Kidney (tissue), 14 donors: ENCODE measurements around the gene FRYL. TPM values are rescaled to one million over a fixed set of nuclear protein-coding genes. Genes with fewer than 3 reads are reported as not detected.

Experiments
- DNase-seq, 5 donors: peaks; one replicate each; pipeline ENCODE4 v3.0.0-alpha.2; 2013 to 2020
- FAIRE-seq: peaks from 2 replicates; lab custom pipeline; 2012; peaks lifted over from hg19 to GRCh38; lab: Jason Lieb, UNC
- H3K27ac ChIP-seq, 2 donors: one replicate each; pipeline ENCODE4 v1.7.0; 2013; ENCODE audit warnings: low read depth in 2 of 2, low read length in 2 of 2, inconsistent platforms in 1 of 2
- H3K27me3 ChIP-seq: one replicate; pipeline ENCODE4 v1.7.1; 2013; ENCODE audit warnings: low read length, inconsistent platforms; ENCODE audit not compliant: control insufficient read depth, insufficient read depth
- H3K36me3 ChIP-seq, 3 donors: one replicate each; pipeline versions ENCODE4 v1.7.0 to v1.7.1; 2013; ENCODE audit warnings: low read length in 3 of 3, control low read depth in 1 of 3, inconsistent platforms in 1 of 3; ENCODE audit not compliant: insufficient read depth in 3 of 3, control insufficient read depth in 2 of 3
- H3K4me1 ChIP-seq, 3 donors: one replicate each; pipeline versions ENCODE4 v1.7.0 to v1.7.1; 2013; ENCODE audit warnings: low read length in 3 of 3, inconsistent platforms in 1 of 3, low read depth in 1 of 3; ENCODE audit not compliant: control insufficient read depth in 2 of 3, insufficient read depth in 2 of 3
- H3K4me3 ChIP-seq, 3 donors: one replicate each; pipeline versions ENCODE4 v1.7.0 to v1.8.1; 2013; ENCODE audit warnings: low read length in 3 of 3, control low read depth in 1 of 3, inconsistent platforms in 1 of 3
- H3K9ac ChIP-seq, 3 donors: one replicate each; pipeline versions ENCODE4 v1.7.0 to v1.7.1; 2013; ENCODE audit warnings: low read length in 3 of 3, control low read depth in 1 of 3, inconsistent platforms in 1 of 3
- H3K9me3 ChIP-seq, 3 donors: one replicate each; pipeline versions ENCODE4 v1.7.0 to v1.7.1; 2013; ENCODE audit warnings: low read length in 3 of 3, control low read depth in 1 of 3, inconsistent platforms in 1 of 3; ENCODE audit not compliant: control insufficient read depth in 2 of 3, insufficient read depth in 1 of 3
- CTCF ChIP-seq: IDR thresholded peaks from 3 replicates; pipeline ENCODE4 v1.5.1; 2012; ENCODE audit warnings: mild to moderate bottlenecking, moderate library complexity, borderline replicate concordance; ENCODE audit not compliant: insufficient read depth; ENCODE audit errors: extremely low read depth
- intact Hi-C: fragments of 100-400 bp; cut with DNase I; formaldehyde crosslinking; loops from one replicate; pipeline ENCODE4 v1.11.1; 2022
- polyA plus RNA-seq: library from polyadenylated mRNA; stranded (reverse); fragments of 350-450 nt; fragmentation: Illumina TruSeq; extraction: RNeasy Lipid Tissue Mini Kit (QIAGEN cat#74804); gene quantifications from one replicate; pipeline ENCODE4 v1.2.3, GENCODE V29; 2014; ENCODE audit warnings: low read depth, low replicate concordance; ENCODE audit not compliant: insufficient read depth
- total RNA-seq: library from RNA; stranded (reverse); fragmentation: NEBNext Ultra II Directional; extraction: Animal tissue kit (Norgen Biotek cat#: 25700); gene quantifications from one replicate; pipeline ENCODE4 v1.2.1, GENCODE V29; 2021
- donor health status: control.
- donor health status: control.
- donor health status: control.
- donor health status: control.
- donor health status: control.
- donor health status: DM: yes; HTN: yes; CAD: no.
- donor health status: Normal renal cell carcinoma (clear cell type).

FRYL gene
- total and polyA plus RNA-seq, 2 donors from 2014 or later: 11.6 to 78.9 TPM

GRCh38 chr4:48642421-48643374 lies 137.4 kb downstream of the FRYL start:
- FAIRE-seq (peak; percentile 3), DNase-seq (no peak)
- Histone ChIP-seq H3K27me3 (no peaks in the 10 kb centered on the region), H3K36me3 (no peaks in the 10 kb centered on the region), H3K4me3 (no peak overlapping the region), H3K27ac (no peak overlapping the region), H3K4me1 (no peaks in the 10 kb centered on the region), H3K9ac (no peak overlapping the region), H3K9me3 (no peaks in the 10 kb centered on the region)
- intact Hi-C loops: no loop called here
- no peak for TF ChIP-seq CTCF

- no peak for FAIRE-seq
Measured at GRCh38 chr4:48641401-48641800, 138.7 kb downstream of the FRYL start.

GRCh38 chr4:48640699-48641098 lies 139.4 kb downstream of the FRYL start:
- no peak for TF ChIP-seq CTCF
- no peak for DNase-seq
- no peak overlapping the region for H3K27ac ChIP-seq

More at GRCh38 chr4:48641401-48641800, 138.7 kb downstream of the FRYL start:
- no peaks in the 10 kb centered on the region for H3K4me1 ChIP-seq
- DNase-seq: no peak
- H3K36me3 ChIP-seq: no peaks in the 10 kb centered on the region
- no peak overlapping the region for H3K9ac ChIP-seq
- H3K27ac ChIP-seq: no peak overlapping the region
- no peak overlapping the region for H3K4me3 ChIP-seq
- TF ChIP-seq CTCF: no peak
- intact Hi-C loops: no loop called here
- H3K9me3 ChIP-seq: no peaks in the 10 kb centered on the region
- H3K27me3 ChIP-seq: no peaks in the 10 kb centered on the region

More at GRCh38 chr4:48640699-48641098, 139.4 kb downstream of the FRYL start:
- intact Hi-C loops: no loop called here
- FAIRE-seq: no peak
- Histone ChIP-seq H3K4me3 (no peak overlapping the region), H3K9ac (no peak overlapping the region), H3K27me3 (no peaks in the 10 kb centered on the region), H3K36me3 (no peaks in the 10 kb centered on the region), H3K9me3 (no peaks in the 10 kb centered on the region), H3K4me1 (no peaks in the 10 kb centered on the region)
